ENCODE data around the gene COX18. TPM values are rescaled to one million over a fixed set of nuclear protein-coding genes. Genes with fewer than 3 reads are reported as not detected.

COX18 gene
- total RNA-seq, 1 experiment from 2014 or later, result 17.5 TPM

Other genes starting within 250 kb of the COX18 start
- 24.1 and 25.4 TPM in 2 replicates for gene ANKRD17, start 189.1 kb upstream of the COX18 start, total RNA-seq (2014; rRNA removed; shearing (Covaris generic))